ENCODE data around the gene TMEM26. TPM values are rescaled to one million over a fixed set of nuclear protein-coding genes. Genes with fewer than 3 reads are reported as not detected.
A peak's percentile ranks its signal among the peaks of the same experiment; 100 is the strongest.

The TMEM26 gene
- total and polyA plus RNA-seq, 8 donors: 0.03 to 7.0 (median 0.15) TPM; not detected in 3

GRCh38 chr10:61452151-61452651, 980 bp downstream of the TMEM26 start:
- H3K4me1 ChIP-seq: peaks cover 14 to 23% (median 17%) of the 10 kb centered on the region in 4 donors
- H3K9me3 ChIP-seq: no peaks in the 10 kb centered on the region
- intact Hi-C loops (cut with DNase I; ENCODE audit: low total_unique reads): no loop called here
- no peaks in the 10 kb centered on the region for H3K36me3 ChIP-seq
- peak; percentile 27 to 59 for DNase-seq
- WGBS, 5 donors: 11 to 19% (median 11%) methylated on average over 13 to 28 of the region's 28 CpGs
- TF ChIP-seq EP300 (IDR thresholded peaks at IDR 0.05) (no peak), POLR2AphosphoS5 (IDR thresholded peaks at IDR 0.05) (no peak), CTCF (IDR thresholded peaks at IDR 0.05) (no peak), POLR2A (IDR thresholded peaks at IDR 0.05) (no peak)
- H3K4me3 ChIP-seq: peak overlapping the region; percentile 47 to 58 (median 52)
- peaks cover 0 to 20% (median 8%) of the 10 kb centered on the region in 3 donors for H3K27me3 ChIP-seq
- no peak overlapping the region for H3K27ac ChIP-seq

GRCh38 chr10:61451357-61451756, 1.8 kb downstream of the TMEM26 start:
- Histone ChIP-seq H3K27ac (no peak overlapping the region), H3K9me3 (no peaks in the 10 kb centered on the region), H3K27me3 (peaks cover 0 to 20% (median 8%) of the 10 kb centered on the region in 3 donors), H3K4me1 (peaks cover 14 to 23% (median 17%) of the 10 kb centered on the region in 4 donors), H3K4me3 (no peak overlapping the region), H3K36me3 (no peaks in the 10 kb centered on the region)
- TF ChIP-seq EP300 (IDR thresholded peaks at IDR 0.05) (no peak), CTCF (IDR thresholded peaks at IDR 0.05) (no peak), POLR2AphosphoS5 (IDR thresholded peaks at IDR 0.05) (no peak), POLR2A (IDR thresholded peaks at IDR 0.05) (no peak)
- WGBS, 5 donors: 84 to 94% (median 90%) methylated on average over 3 of the region's 3 CpGs
- no peak for DNase-seq
- intact Hi-C loops (cut with DNase I; ENCODE audit: low total_unique reads): no loop called here

GRCh38 chr10:61448841-61449600, 4.2 kb downstream of the TMEM26 start:
- Histone ChIP-seq H3K4me3 (no peak overlapping the region), H3K9me3 (no peaks in the 10 kb centered on the region), H3K36me3 (no peaks in the 10 kb centered on the region), H3K27me3 (peaks cover 0 to 20% (median 8%) of the 10 kb centered on the region in 3 donors), H3K27ac (no peak overlapping the region), H3K4me1 (peaks cover 14 to 23% (median 17%) of the 10 kb centered on the region in 4 donors)
- no peak for TF ChIP-seq POLR2AphosphoS5 (IDR thresholded peaks at IDR 0.05)
- TF ChIP-seq EP300 (IDR thresholded peaks at IDR 0.05): no peak
- TF ChIP-seq CTCF (IDR thresholded peaks at IDR 0.05): no peak
- no peak for TF ChIP-seq POLR2A (IDR thresholded peaks at IDR 0.05)
- intact Hi-C loops (cut with DNase I; ENCODE audit: low total_unique reads): no loop called here
- 62 to 71% (median 66%) methylated on average over 5 of the region's 5 CpGs for WGBS, 5 donors
- peak in 1 of 2 donors; percentile 69 for DNase-seq

GRCh38 chr10:61448091-61448490, 5.1 kb downstream of the TMEM26 start:
- TF ChIP-seq POLR2A (IDR thresholded peaks at IDR 0.05) (no peak), POLR2AphosphoS5 (IDR thresholded peaks at IDR 0.05) (no peak), CTCF (IDR thresholded peaks at IDR 0.05) (no peak)
- H3K36me3 ChIP-seq: no peaks in the 10 kb centered on the region
- no peaks in the 10 kb centered on the region for H3K9me3 ChIP-seq
- intact Hi-C loops (cut with DNase I; ENCODE audit: low total_unique reads): no loop called here
- H3K4me1 ChIP-seq: peaks cover 12 to 17% (median 12%) of the 10 kb centered on the region in 4 donors
- peaks cover 0 to 12% (median 7%) of the 10 kb centered on the region in 3 donors for H3K27me3 ChIP-seq
- no peak for DNase-seq
- 74 to 88% (median 83%) methylated on average over 3 of the region's 3 CpGs for WGBS, 5 donors
- no peak overlapping the region for H3K4me3 ChIP-seq
- H3K27ac ChIP-seq: no peak overlapping the region

All from stomach (tissue), 9 donors.